HG02970 (cell line): Measurements from ENCODE around the gene STAC.
"Not testable (repeated sequence)": the region's sequence is repeated elsewhere in the genome, so short reads cannot be mapped to it uniquely, and the experiment has no call there.

Experiments
- ATAC-seq: cut with Tn5 transposase; IDR thresholded peaks from one replicate; pipeline ENCODE4 v1.9.1; 2021; ENCODE audit warnings: mild to moderate bottlenecking, moderate library complexity, moderate number of reproducible peaks; ENCODE audit not compliant: unreplicated experiment, low FRiP score

Gene STAC

GRCh38 chr3:36475558-36475957 lies 95.3 kb downstream of the STAC start:
- no peak for ATAC-seq

GRCh38 chr3:36476286-36476942 lies 96.1 kb downstream of the STAC start:
- ATAC-seq: no peak

- no peak for ATAC-seq
Measured at GRCh38 chr3:36477655-36478054, 97.4 kb downstream of the STAC start.

GRCh38 chr3:36480911-36481648 lies 100.8 kb downstream of the STAC start:
- no peak for ATAC-seq

GRCh38 chr3:36482256-36482655 lies 102.0 kb downstream of the STAC start:
- no peak for ATAC-seq

GRCh38 chr3:36482880-36483279 lies 102.6 kb downstream of the STAC start:
- no peak for ATAC-seq

- ATAC-seq: no peak
Measured at GRCh38 chr3:36483709-36484108, 103.4 kb downstream of the STAC start.

- no peak for ATAC-seq
Measured at GRCh38 chr3:36484386-36484785, 104.1 kb downstream of the STAC start.

- ATAC-seq: no peak
Measured at GRCh38 chr3:36486009-36486795, 105.9 kb downstream of the STAC start.

GRCh38 chr3:36487616-36488015 lies 107.3 kb downstream of the STAC start:
- no peak for ATAC-seq

- ATAC-seq: no peak
Measured at GRCh38 chr3:36488077-36488789, 107.9 kb downstream of the STAC start.

- no peak for ATAC-seq
Measured at GRCh38 chr3:36489101-36489500, 108.8 kb downstream of the STAC start.

- ATAC-seq: no peak
Measured at GRCh38 chr3:36489679-36490425, 109.5 kb downstream of the STAC start.

- no peak for ATAC-seq
Measured at GRCh38 chr3:36493051-36493450, 112.7 kb downstream of the STAC start.

GRCh38 chr3:36494461-36495109 lies 114.3 kb downstream of the STAC start:
- no peak for ATAC-seq

- no peak for ATAC-seq
Measured at GRCh38 chr3:36496684-36497633, 116.7 kb downstream of the STAC start.

- not testable (repeated sequence) for ATAC-seq
Measured at GRCh38 chr3:36500053-36500452, 119.7 kb downstream of the STAC start.

- no peak for ATAC-seq
Measured at GRCh38 chr3:36501616-36502015, 121.3 kb downstream of the STAC start.
